Fibroblast of the aortic adventitia (primary cell): ENCODE measurements around the gene PRKAG2. TPM values are rescaled to one million over a fixed set of nuclear protein-coding genes. Genes with fewer than 3 reads are reported as not detected.

ENCODE experiments used
- DNase-seq: peaks from one replicate; pipeline ENCODE4 v3.0.0-alpha.2; 2010; ENCODE audit warnings: low read depth
- H3K4me3 ChIP-seq: 2 replicates; pipeline ENCODE4 v1.5.1; 2011; ENCODE audit warnings: low read depth, mild to moderate bottlenecking, control low read depth, low read length, moderate library complexity
- CTCF ChIP-seq: IDR thresholded peaks from 2 replicates; pipeline ENCODE4 v1.5.1; 2011; ENCODE audit warnings: mild to moderate bottlenecking, low read length, control low read depth, inconsistent platforms; ENCODE audit not compliant: insufficient read depth
- total RNA-seq: library from RNA; depleted of rRNA; stranded (reverse); fragments of >200 nt; gene quantifications from 2 replicates; pipeline ENCODE4 v1.2.3, GENCODE V29; 2012; ENCODE audit warnings: low replicate concordance

The PRKAG2 gene
- total RNA-seq, 1 donor, result 10.0 TPM

GRCh38 chr7:151711435-151711872, 165.5 kb downstream of the PRKAG2 start:
- TF ChIP-seq CTCF, result no peak
- no peak overlapping the region for H3K4me3 ChIP-seq
- no peak for DNase-seq

GRCh38 chr7:151710646-151711434, 166.1 kb downstream of the PRKAG2 start:
- DNase-seq, result no peak
- no peak overlapping the region for H3K4me3 ChIP-seq
- no peak for TF ChIP-seq CTCF

- no peak for TF ChIP-seq CTCF
- H3K4me3 ChIP-seq, result no peak overlapping the region
- DNase-seq, result no peak
Observed at GRCh38 chr7:151710121-151710640, 166.7 kb downstream of the PRKAG2 start.

- TF ChIP-seq CTCF, result no peak
- no peak overlapping the region for H3K4me3 ChIP-seq
Observed at GRCh38 chr7:151709141-151710038, 167.5 kb downstream of the PRKAG2 start.

GRCh38 chr7:151708610-151709009, 168.3 kb downstream of the PRKAG2 start:
- DNase-seq, result no peak
- TF ChIP-seq CTCF, result no peak
- H3K4me3 ChIP-seq, result no peak overlapping the region

More at GRCh38 chr7:151709141-151710038, 167.5 kb downstream of the PRKAG2 start:
- peak; percentile 40 for DNase-seq

GRCh38 chr7:151707757-151708156, 169.2 kb downstream of the PRKAG2 start:
- TF ChIP-seq CTCF, result no peak
- H3K4me3 ChIP-seq, result no peak overlapping the region
- no peak for DNase-seq
